Endodermal cell (in vitro differentiated cells): Measurements from ENCODE around the gene SMG5. TPM values are rescaled to one million over a fixed set of nuclear protein-coding genes. Genes with fewer than 3 reads are reported as not detected.
A peak's percentile ranks its signal among the peaks of the same experiment; 100 is the strongest.

Source experiments
- DNase-seq: peaks from one replicate; pipeline ENCODE4 v3.0.0-alpha.2; 2017
- H3K27ac ChIP-seq: 2 replicates; pipeline ENCODE4 v1.5.1; 2013; ENCODE audit warnings: mild to moderate bottlenecking, low read depth, low read length, moderate library complexity
- H3K27me3 ChIP-seq: 2 replicates; pipeline ENCODE4 v1.6.1; 2013; ENCODE audit warnings: mild to moderate bottlenecking, low read length, moderate library complexity; ENCODE audit not compliant: insufficient read depth, control insufficient read depth, poor library complexity, severe bottlenecking
- H3K36me3 ChIP-seq: 2 replicates; pipeline ENCODE4 v1.7.0; 2013; ENCODE audit warnings: mild to moderate bottlenecking, low read length, moderate library complexity; ENCODE audit not compliant: control insufficient read depth, insufficient read depth
- H3K4me1 ChIP-seq: one replicate; pipeline ENCODE4 v1.7.0; 2013; ENCODE audit warnings: low read length; ENCODE audit not compliant: control insufficient read depth, insufficient read depth
- H3K4me3 ChIP-seq: 2 replicates; pipeline ENCODE4 v1.5.1; 2013; ENCODE audit warnings: mild to moderate bottlenecking, low read length, moderate library complexity
- H3K9ac ChIP-seq: 2 replicates; pipeline ENCODE4 v1.6.1; 2013; ENCODE audit warnings: mild to moderate bottlenecking, low read length, moderate library complexity; ENCODE audit not compliant: poor library complexity, severe bottlenecking; ENCODE audit errors: extremely low read depth
- H3K9me3 ChIP-seq: 2 replicates; pipeline ENCODE4 v1.6.1; 2013; ENCODE audit warnings: mild to moderate bottlenecking, low read length, moderate library complexity; ENCODE audit not compliant: control insufficient read depth
- H3K27ac Mint-ChIP-seq: 2 replicates; pipeline ENCODE4 v1.8.0; 2020; ENCODE audit warnings: mixed read lengths
- H3K27me3 Mint-ChIP-seq: 2 replicates; pipeline ENCODE4 v1.8.0; 2021; ENCODE audit warnings: mild to moderate bottlenecking, mixed read lengths; ENCODE audit not compliant: insufficient read depth
- H3K36me3 Mint-ChIP-seq: 2 replicates; pipeline ENCODE4 v1.8.0; 2020; ENCODE audit warnings: low read depth, mixed read lengths
- H3K4me1 Mint-ChIP-seq: 2 replicates; pipeline ENCODE4 v1.8.0; 2020; ENCODE audit warnings: mixed read lengths
- H3K4me3 Mint-ChIP-seq: 2 replicates; pipeline ENCODE4 v1.8.0; 2020; ENCODE audit warnings: mild to moderate bottlenecking, moderate library complexity, mixed read lengths
- H3K9me3 Mint-ChIP-seq: 2 replicates; pipeline ENCODE4 v1.8.0; 2020; ENCODE audit warnings: mild to moderate bottlenecking, mixed read lengths
- WGBS, 2 experiments: methylation state at CpG; one replicate each; pipeline versions ENCODE4 v1.1.5 to v1.1.7; 2013; ENCODE audit warnings: missing lambda C conversion rate in 2 of 2, mixed read lengths in 1 of 2; ENCODE audit not compliant: insufficient coverage in 1 of 2, insufficient read length in 1 of 2; 5-methylcytosine and 5-hydroxymethylcytosine counted together
- total RNA-seq, 2 donors: library from RNA; stranded (reverse); fragmentation: NEBNext Ultra II Directional in 1 of 2; extraction: Animal tissue kit (Norgen Biotek cat#: 25700) in 1 of 2; gene quantifications; 2 replicates in 1 of 2; 3 replicates in 1 of 2; pipeline ENCODE4 v1.2.1, GENCODE V29; 2021
- TF ChIP-seq, protein P1 (sequence below): fragments of 200-600 bp; sonication (generic); conservative IDR thresholded peaks from 2 replicates; pipeline ENCODE4 v1.5.0; 2021; ENCODE audit warnings: antibody characterized with exemption, mild to moderate bottlenecking

Gene SMG5
- total RNA-seq, 2 donors from 2014 or later, result 103 to 111 TPM

DNA sequence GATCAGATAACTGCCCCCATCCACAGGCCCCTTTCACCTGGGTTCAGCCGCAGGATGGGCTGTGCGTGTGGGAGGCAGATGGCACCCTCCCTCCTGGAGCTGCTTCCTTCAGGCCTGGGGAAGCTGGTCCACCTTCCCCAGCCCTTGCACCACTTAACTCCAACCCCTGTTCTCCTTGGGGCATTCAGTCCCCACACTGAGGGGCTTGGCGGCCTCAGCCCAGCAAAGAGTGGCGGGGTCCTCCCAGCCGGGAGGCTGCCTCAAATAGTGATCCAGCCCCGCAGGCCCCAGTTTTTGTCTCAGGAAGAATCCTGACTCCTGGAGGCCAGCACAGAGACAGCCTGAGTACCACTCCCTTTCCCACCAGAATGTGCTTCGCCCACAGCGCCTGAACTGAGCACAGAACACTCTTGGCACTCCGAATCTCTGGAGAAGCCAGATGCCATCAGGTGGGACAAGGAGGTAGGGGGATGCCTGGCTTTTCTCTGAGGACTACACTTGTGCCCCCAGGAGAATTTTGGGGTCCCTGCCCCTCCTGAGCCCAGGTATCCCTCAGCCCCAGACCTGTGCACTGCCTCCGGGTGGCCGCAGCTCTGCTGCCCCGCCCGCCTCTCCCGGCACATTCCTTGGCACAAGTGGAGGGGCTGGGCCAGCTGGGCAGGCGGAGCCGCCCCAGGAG, 35.7 kb downstream of the SMG5 start:
- Histone ChIP-seq H3K4me3 (no peak overlapping the region), H3K27me3 (no peaks in the 10 kb centered on the region), H3K36me3 (peaks cover 26% of the 10 kb centered on the region), H3K9ac (no peak overlapping the region), H3K27ac (no peak overlapping the region), H3K4me1 (no peaks in the 10 kb centered on the region), H3K9me3 (no peaks in the 10 kb centered on the region)
- Mint-ChIP-seq H3K36me3 (peaks cover 23% of the 10 kb centered on the region), H3K27ac (no peak overlapping the region), H3K4me3 (no peak overlapping the region), H3K27me3 (peaks cover 4% of the 10 kb centered on the region), H3K4me1 (peaks cover 6% of the 10 kb centered on the region), H3K9me3 (no peaks in the 10 kb centered on the region)
- DNase-seq, result peak; percentile 60
- 92 to 96% methylated on average over 5 to 16 of the region's 16 CpGs for WGBS, 2 experiments
- TF ChIP-seq, protein P1, sequence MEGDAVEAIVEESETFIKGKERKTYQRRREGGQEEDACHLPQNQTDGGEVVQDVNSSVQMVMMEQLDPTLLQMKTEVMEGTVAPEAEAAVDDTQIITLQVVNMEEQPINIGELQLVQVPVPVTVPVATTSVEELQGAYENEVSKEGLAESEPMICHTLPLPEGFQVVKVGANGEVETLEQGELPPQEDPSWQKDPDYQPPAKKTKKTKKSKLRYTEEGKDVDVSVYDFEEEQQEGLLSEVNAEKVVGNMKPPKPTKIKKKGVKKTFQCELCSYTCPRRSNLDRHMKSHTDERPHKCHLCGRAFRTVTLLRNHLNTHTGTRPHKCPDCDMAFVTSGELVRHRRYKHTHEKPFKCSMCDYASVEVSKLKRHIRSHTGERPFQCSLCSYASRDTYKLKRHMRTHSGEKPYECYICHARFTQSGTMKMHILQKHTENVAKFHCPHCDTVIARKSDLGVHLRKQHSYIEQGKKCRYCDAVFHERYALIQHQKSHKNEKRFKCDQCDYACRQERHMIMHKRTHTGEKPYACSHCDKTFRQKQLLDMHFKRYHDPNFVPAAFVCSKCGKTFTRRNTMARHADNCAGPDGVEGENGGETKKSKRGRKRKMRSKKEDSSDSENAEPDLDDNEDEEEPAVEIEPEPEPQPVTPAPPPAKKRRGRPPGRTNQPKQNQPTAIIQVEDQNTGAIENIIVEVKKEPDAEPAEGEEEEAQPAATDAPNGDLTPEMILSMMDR, result peak; percentile 21

DNA sequence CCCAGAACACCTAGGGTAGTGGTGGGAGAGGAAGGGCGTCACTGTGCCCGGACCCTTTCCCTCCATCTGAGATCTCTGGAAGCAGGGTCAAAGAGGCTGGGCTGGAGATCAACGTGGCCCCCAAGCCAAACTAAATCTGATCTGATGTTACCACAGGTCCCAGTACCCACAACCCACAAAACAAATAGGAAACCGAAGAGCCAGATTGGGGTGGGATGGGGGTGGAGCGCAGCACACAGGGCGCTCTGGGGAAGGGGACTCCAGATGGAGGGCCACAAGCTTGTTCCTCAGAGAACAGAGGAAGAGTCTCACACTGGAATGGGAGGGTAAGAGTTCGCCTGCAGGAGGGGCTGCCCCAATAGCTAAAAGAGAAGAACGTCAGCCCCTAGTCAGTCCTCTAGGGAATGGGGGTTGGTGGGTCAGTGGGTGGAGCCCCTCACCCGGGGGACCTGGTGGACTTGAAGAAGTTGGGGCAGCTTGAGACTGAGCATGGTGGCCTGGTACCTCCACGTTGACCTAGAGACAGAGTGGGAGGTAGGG, 36.3 kb downstream of the SMG5 start:
- Histone ChIP-seq H3K27me3 (no peaks in the 10 kb centered on the region), H3K4me1 (no peaks in the 10 kb centered on the region), H3K27ac (no peak overlapping the region), H3K36me3 (peaks cover 20% of the 10 kb centered on the region), H3K4me3 (no peak overlapping the region), H3K9ac (no peak overlapping the region), H3K9me3 (no peaks in the 10 kb centered on the region)
- peak overlapping the region; percentile 42 for H3K27ac Mint-ChIP-seq
- peaks cover 6% of the 10 kb centered on the region for H3K4me1 Mint-ChIP-seq
- WGBS, 2 experiments, result 88 to 100% methylated on average over 2 to 10 of the region's 10 CpGs
- peaks cover 22% of the 10 kb centered on the region for H3K36me3 Mint-ChIP-seq
- TF ChIP-seq, protein P1, result no peak
- H3K4me3 Mint-ChIP-seq, result peak overlapping the region; percentile 51
- H3K9me3 Mint-ChIP-seq, result no peaks in the 10 kb centered on the region
- H3K27me3 Mint-ChIP-seq, result peaks cover 4% of the 10 kb centered on the region
- DNase-seq, result no peak

DNA sequence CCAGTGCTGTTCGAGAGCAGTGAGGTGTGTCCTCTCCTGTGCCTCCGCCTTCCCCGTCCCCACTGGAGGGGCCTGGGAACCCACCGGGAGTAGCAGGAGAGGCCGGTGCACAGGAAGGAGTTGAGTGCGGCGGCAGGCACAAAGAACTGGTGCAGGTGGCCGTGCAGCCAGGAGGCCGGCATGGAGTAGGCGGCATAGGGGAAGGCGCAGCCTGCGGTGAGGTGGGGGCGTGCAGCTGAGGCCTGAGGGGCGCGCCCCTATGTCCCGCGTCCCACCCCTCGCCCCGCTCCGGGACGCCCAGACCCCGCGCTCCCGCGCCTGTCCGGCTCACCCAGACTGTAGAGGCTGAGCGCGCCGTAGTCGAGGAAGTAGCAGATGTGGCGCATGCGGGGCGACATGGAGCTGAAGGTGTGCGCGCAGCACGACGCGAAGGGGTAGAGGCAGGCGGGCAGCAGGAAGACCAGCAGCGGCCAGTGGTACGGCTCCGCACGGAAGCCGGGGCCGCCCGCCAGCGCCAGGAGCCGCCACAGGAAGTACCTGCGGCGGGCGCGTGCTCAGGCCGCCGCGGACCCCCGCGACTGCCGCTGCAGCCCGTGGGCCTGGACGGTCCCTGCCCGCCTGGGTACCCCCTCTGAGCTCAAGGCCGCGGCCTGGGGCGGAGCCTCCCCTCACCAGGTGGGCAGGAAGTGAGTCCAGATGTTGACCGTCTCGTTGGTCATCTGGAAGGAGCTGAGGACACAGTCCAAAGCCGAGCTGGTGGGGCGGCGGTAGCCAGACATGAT, 37.0 kb downstream of the SMG5 start:
- Mint-ChIP-seq H3K4me1 (peaks cover 6% of the 10 kb centered on the region), H3K27me3 (peaks cover 4% of the 10 kb centered on the region), H3K36me3 (peaks cover 24% of the 10 kb centered on the region), H3K27ac (no peak overlapping the region), H3K9me3 (no peaks in the 10 kb centered on the region), H3K4me3 (peak overlapping the region; percentile 51)
- no peak for DNase-seq
- no peak overlapping the region for H3K27ac ChIP-seq
- TF ChIP-seq, protein P1, result no peak
- peaks cover 13% of the 10 kb centered on the region for H3K36me3 ChIP-seq
- no peak overlapping the region for H3K4me3 ChIP-seq
- H3K9me3 ChIP-seq, result no peaks in the 10 kb centered on the region
- WGBS, 2 experiments, result 70 to 83% methylated on average over 42 to 69 of the region's 69 CpGs
- no peak overlapping the region for H3K9ac ChIP-seq
- no peaks in the 10 kb centered on the region for H3K27me3 ChIP-seq
- H3K4me1 ChIP-seq, result no peaks in the 10 kb centered on the region
